Bronchial epithelial cell (primary cell): ENCODE measurements around the gene DDRGK1. TPM values are rescaled to one million over a fixed set of nuclear protein-coding genes. Genes with fewer than 3 reads are reported as not detected.

Source experiments
- DNase-seq: peaks from one replicate; pipeline ENCODE4 v3.0.0-alpha.2; 2010; ENCODE audit warnings: low read depth
- FAIRE-seq: peaks from 2 replicates; lab custom pipeline; 2011; peaks lifted over from hg19 to GRCh38; lab: Jason Lieb, UNC
- H3K27me3 ChIP-seq: 2 replicates; pipeline ENCODE4 v1.5.1; 2011; ENCODE audit warnings: low read length; ENCODE audit not compliant: control insufficient read depth, insufficient read depth
- H3K36me3 ChIP-seq: 2 replicates; pipeline ENCODE4 v1.5.1; 2011; ENCODE audit warnings: low read length; ENCODE audit not compliant: control insufficient read depth, insufficient read depth
- H3K4me3 ChIP-seq: 2 replicates; pipeline ENCODE4 v1.5.1; 2011; ENCODE audit warnings: mild to moderate bottlenecking, low read depth, low read length, control low read depth
- total RNA-seq: library from RNA; depleted of rRNA; stranded (reverse); fragments of >200 nt; gene quantifications from 2 replicates; pipeline ENCODE4 v1.2.1, GENCODE V29; 2014
- TF ChIP-seq, protein P1 (sequence below): IDR thresholded peaks from 2 replicates; pipeline ENCODE4 v1.5.1; 2011; ENCODE audit warnings: mild to moderate bottlenecking, moderate library complexity, low read length, control low read depth, inconsistent platforms; ENCODE audit not compliant: insufficient read depth, severe bottlenecking

Gene DDRGK1
- total RNA-seq, 1 donor from 2014 or later: 72.7 TPM

DNA sequence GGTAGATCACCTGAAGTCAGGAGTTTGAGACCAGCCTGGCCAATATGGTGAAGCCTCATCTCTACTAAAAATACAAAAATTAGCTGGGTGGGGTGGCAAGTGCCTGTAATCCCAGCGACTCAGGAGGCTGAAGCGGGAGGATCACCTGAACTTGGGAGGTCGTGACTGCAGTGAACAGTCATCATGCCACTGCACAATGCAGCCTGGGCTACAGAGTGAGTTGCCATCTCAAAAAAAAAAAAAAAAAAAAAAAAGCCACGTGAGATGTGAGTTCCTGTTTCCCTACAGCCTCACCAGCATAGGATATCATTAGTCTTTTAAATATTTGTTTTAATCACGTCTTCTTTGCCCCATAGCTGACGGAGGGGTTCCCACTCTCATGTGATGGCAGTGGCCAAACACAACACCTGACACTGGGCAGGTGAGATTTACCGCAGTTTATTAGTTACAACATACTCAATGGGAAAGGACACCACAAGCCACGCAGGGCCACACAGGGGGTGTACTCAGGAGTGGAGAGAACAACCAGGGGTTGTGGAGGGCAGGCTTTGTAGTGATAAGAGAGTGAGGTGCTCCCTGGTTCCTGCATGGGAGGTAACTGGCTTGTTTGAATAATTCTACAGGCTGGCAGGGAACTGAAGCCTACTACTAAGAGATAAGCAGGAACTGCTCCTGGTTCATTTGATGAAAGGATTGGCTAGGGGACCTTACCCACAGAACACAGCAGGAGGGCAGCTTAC lies 26.6 kb downstream of the DDRGK1 start:
- no peaks in the 10 kb centered on the region for H3K36me3 ChIP-seq
- no peaks in the 10 kb centered on the region for H3K27me3 ChIP-seq
- no peak overlapping the region for H3K4me3 ChIP-seq
- TF ChIP-seq, protein P1, sequence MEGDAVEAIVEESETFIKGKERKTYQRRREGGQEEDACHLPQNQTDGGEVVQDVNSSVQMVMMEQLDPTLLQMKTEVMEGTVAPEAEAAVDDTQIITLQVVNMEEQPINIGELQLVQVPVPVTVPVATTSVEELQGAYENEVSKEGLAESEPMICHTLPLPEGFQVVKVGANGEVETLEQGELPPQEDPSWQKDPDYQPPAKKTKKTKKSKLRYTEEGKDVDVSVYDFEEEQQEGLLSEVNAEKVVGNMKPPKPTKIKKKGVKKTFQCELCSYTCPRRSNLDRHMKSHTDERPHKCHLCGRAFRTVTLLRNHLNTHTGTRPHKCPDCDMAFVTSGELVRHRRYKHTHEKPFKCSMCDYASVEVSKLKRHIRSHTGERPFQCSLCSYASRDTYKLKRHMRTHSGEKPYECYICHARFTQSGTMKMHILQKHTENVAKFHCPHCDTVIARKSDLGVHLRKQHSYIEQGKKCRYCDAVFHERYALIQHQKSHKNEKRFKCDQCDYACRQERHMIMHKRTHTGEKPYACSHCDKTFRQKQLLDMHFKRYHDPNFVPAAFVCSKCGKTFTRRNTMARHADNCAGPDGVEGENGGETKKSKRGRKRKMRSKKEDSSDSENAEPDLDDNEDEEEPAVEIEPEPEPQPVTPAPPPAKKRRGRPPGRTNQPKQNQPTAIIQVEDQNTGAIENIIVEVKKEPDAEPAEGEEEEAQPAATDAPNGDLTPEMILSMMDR: no peak
- FAIRE-seq (no peak), DNase-seq (no peak)

DNA sequence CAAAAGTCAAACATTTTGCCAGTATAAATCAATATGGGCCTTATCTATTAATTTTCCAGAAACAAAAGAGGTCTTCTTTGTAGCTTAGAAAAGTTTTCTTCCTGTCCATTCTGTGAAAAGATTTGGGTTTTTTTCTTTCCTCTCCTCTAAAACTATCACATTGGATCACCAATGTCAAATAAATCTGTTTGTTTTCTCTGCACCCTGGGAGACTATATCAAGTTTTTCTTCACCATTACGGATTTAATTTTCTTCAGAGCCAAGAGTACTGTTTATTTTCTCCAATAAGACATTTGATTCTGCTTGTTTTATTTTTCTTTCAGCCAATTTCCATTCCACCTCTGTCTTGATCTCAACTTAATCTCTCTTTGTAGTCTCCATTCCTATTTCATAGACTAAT lies 29.2 kb downstream of the DDRGK1 start:
- no peak overlapping the region for H3K4me3 ChIP-seq
- TF ChIP-seq, protein P1: no peak
- H3K27me3 ChIP-seq: peaks cover 2% of the 10 kb centered on the region
- DNase-seq (no peak), FAIRE-seq (no peak)
- H3K36me3 ChIP-seq: no peaks in the 10 kb centered on the region

DNA sequence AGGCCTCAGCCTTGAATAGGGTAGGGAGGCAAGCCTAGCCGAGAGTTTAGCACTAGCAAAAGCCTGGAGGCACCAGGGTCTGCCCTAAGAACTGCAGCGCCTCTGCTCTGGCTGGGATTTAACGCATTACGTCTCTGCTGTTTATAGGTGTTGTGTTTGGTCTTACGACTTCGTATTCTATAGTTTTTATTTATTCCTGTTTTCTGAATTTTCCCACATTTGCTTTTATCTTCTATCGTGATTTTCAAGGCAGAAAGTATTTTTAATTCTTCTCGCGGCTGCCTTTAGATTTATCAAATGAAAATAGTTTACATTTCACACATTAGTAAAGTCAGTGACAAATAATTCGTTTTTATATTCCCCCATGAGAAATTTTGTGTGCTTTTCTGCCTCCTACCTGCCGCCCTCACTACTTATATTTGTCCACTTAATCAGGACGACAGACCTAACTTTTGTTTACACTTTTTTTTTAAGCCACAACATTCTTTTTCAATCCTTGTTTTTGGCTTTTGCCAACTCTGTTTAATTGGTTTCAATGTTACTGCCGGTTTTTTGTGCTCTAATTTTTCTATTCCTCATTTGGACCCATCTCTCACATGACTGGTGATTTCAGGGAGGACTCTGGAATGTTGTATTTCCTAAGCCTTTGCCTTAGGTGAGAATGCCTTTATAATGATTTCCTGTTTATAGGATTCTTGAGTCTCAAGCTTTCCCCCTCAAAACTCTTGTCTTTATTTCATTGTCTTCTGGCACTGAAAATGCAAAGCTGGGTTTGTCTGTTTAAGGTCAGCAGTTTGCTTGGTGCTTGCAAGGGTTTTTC lies 29.8 kb downstream of the DDRGK1 start:
- peak overlapping the region; percentile 93 for H3K4me3 ChIP-seq
- DNase-seq (peak; percentile 35), FAIRE-seq (no peak)
- H3K36me3 ChIP-seq: no peaks in the 10 kb centered on the region
- TF ChIP-seq, protein P1: no peak
- peaks cover 2% of the 10 kb centered on the region for H3K27me3 ChIP-seq

GRCh38 chr20:3173610-3174441 lies 30.7 kb downstream of the DDRGK1 start:
- FAIRE-seq (no peak), DNase-seq (peak; percentile 51)
- TF ChIP-seq, protein P1: peak; percentile 40
- H3K4me3 ChIP-seq: peak overlapping the region; percentile 93
- no peaks in the 10 kb centered on the region for H3K36me3 ChIP-seq
- peaks cover 2% of the 10 kb centered on the region for H3K27me3 ChIP-seq

DNA sequence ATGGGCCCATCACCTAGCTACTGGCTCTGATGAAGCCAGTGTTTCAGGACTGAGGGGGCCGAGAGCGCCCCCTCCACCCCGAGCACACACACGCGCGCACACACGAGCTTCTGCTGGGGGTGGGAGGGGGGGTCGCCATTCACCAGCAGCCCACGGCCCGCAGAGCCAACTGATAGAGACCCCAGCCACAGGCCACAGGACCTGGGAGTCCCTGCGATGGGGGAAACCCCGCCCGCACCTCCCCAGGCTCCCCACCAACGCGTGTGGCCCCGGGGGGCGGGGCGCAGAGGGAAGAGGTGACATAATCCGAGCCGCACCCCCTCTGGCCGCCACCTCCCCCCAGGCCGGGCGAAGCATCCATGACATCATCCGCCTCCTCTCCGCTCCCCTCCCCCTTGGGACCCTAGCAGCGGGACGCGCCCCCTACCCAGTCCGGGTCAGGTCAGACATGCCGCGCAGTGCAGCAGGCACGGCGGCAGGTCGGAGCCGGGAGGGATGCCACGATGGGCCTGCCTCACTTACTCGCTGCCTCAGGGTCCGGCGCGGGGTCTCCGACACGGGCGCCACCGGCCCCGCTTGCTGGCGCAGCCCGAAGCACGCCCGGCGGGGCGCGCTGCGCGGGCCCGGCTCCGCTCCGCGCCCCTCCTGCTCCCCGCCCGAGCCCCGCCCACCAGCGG lies 31.4 kb downstream of the DDRGK1 start, which contains the start of gene LZTS3:
Gene LZTS3, minus strand, starts transcription at position 617 of the 677 bp plus-strand sequence. CDS start 6,386 bp downstream, outside the sequence.
- FAIRE-seq (no peak), DNase-seq (peak; percentile 16)
- H3K27me3 ChIP-seq: peaks cover 2% of the 10 kb centered on the region
- TF ChIP-seq, protein P1: no peak
- H3K36me3 ChIP-seq: no peaks in the 10 kb centered on the region
- peak within 1 kb of the TSS; percentile 93 for H3K4me3 ChIP-seq
